Panc1 (cell line): Measurements from ENCODE around the gene MAPRE2. TPM values are rescaled to one million over a fixed set of nuclear protein-coding genes. Genes with fewer than 3 reads are reported as not detected.

Source experiments
- ATAC-seq: fragments of 200-7000 bp; cut with Tn5 transposase; 2 replicates; pipeline ENCODE4 v1.9.1; 2020; ENCODE audit warnings: mild to moderate bottlenecking, moderate library complexity
- BruUV-seq: library from RNA; stranded (reverse); fragments of 400-500 nt; replicated peaks from 2 replicates; lab custom pipeline; 2021; lab: Mats Ljungman, UMichigan
- CTCF ChIA-PET: fragments of 300-600 bp; sonication (Branson Sonifier 250); formaldehyde crosslinking; loops from one replicate; lab custom pipeline; 2022; ENCODE audit warnings: antibody characterized with exemption; lab: Charles Lee
- POLR2A ChIA-PET: fragments of 300-600 bp; sonication (Branson Sonifier 250); formaldehyde crosslinking; loops from one replicate; lab custom pipeline; 2022; ENCODE audit warnings: antibody characterized with exemption; lab: Charles Lee
- DNase-seq: peaks from one replicate; pipeline ENCODE4 v3.0.0-alpha.2; 2010; ENCODE audit warnings: low read depth, low spot score
- H3K27ac ChIP-seq: 2 replicates; pipeline ENCODE4 v1.5.1; 2011; ENCODE audit warnings: mild to moderate bottlenecking, low read length, inconsistent platforms
- H3K27me3 ChIP-seq: fragments of 200-500 bp; sonication (Bioruptor generic); 2 replicates; pipeline ENCODE4 v1.6.0; 2014; ENCODE audit warnings: low read length, inconsistent platforms; ENCODE audit not compliant: control insufficient read depth, insufficient read depth
- H3K36me3 ChIP-seq: fragments of 200-500 bp; sonication (Bioruptor generic); 2 replicates; pipeline ENCODE4 v1.5.1; 2014; ENCODE audit warnings: inconsistent platforms, mild to moderate bottlenecking, low read length, moderate library complexity; ENCODE audit not compliant: control insufficient read depth, insufficient read depth
- H3K4me1 ChIP-seq: 2 replicates; pipeline ENCODE4 v1.5.1; 2011; ENCODE audit warnings: inconsistent platforms, mild to moderate bottlenecking, low read length, moderate library complexity; ENCODE audit not compliant: control insufficient read depth, insufficient read depth
- H3K4me3 ChIP-seq, 2 experiments: 2 replicates each; pipeline ENCODE4 v1.5.1; 2011 to 2012; ENCODE audit warnings: low read depth in 2 of 2, low read length in 2 of 2, mild to moderate bottlenecking in 2 of 2, inconsistent platforms in 1 of 2, moderate library complexity in 1 of 2
- H3K9me3 ChIP-seq: fragments of 200-500 bp; sonication (Bioruptor generic); 2 replicates; pipeline ENCODE4 v1.5.1; 2014; ENCODE audit warnings: low read depth, mild to moderate bottlenecking, inconsistent platforms, low read length, moderate library complexity; ENCODE audit not compliant: control insufficient read depth, insufficient read depth
- POLR2AphosphoS5 ChIP-seq: IDR thresholded peaks from 2 replicates; pipeline ENCODE4 v1.6.1; 2012; ENCODE audit warnings: mild to moderate bottlenecking, low read depth, low read length, moderate library complexity
- SIN3A ChIP-seq: IDR thresholded peaks from 2 replicates; pipeline ENCODE4 v1.6.1; 2012; ENCODE audit warnings: low read depth, mild to moderate bottlenecking, low read length, moderate library complexity, borderline replicate concordance; ENCODE audit not compliant: insufficient read depth
- TCF7L2 ChIP-seq: IDR thresholded peaks from 2 replicates; pipeline ENCODE4 v1.6.1; 2011; ENCODE audit warnings: mild to moderate bottlenecking, low read depth, low read length, inconsistent platforms
- in situ Hi-C: cut with HindIII; loops from 2 replicates; pipeline ENCODE4 v1.10.0; 2016; ENCODE audit warnings: low sequenced_read_pairs, low pct_unique_long_range_greater_than_20kb
- intact Hi-C: fragments of 100-400 bp; cut with micrococcal nuclease; formaldehyde crosslinking; loops from one replicate; pipeline ENCODE4 v1.10.0; 2022; ENCODE audit not compliant: unreplicated experiment
- total RNA-seq: library from RNA; stranded (reverse); gene quantifications from one replicate; pipeline ENCODE4 v1.2.1, GENCODE V29; 2021; ENCODE audit not compliant: unreplicated experiment
- TF ChIP-seq, protein P1 (sequence below), 2 experiments: IDR thresholded peaks; 2 replicates each; pipeline ENCODE4 v1.6.1; 2011 to 2012; ENCODE audit warnings: low read depth in 2 of 2, control low read depth in 1 of 2, low read length in 1 of 2, mild to moderate bottlenecking in 1 of 2, moderate library complexity in 1 of 2; ENCODE audit not compliant: insufficient read depth in 1 of 2
- TF ChIP-seq, protein P2 (sequence below): fragments of 450-650 bp; IDR thresholded peaks from 2 replicates; pipeline ENCODE4 v1.5.1; 2017; ENCODE audit warnings: mild to moderate bottlenecking

Gene MAPRE2
- total RNA-seq, 1 experiment from 2014 or later: 14.1 TPM

DNA sequence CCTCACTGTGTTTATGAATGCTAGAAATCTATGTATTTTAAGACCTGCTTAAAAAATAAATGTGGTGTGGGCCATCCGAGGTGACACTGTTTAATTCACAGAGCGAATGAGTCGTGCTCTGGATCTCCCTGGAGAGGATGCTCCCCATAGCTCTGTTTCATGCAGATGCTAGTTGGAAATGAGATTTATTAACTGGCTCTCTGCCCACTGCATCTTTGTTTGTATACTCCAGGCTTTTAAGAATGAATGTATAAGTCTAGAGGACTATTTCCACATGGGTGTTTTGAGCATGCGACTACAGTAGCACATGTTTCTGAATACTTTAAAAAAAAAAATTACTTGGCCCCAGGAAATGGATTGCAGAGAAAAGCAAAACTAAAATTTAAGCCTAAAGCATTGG lies 3.9 kb downstream of the MAPRE2 start:
- no peak overlapping the region for H3K27ac ChIP-seq
- ChIA-PET POLR2A (no interaction called here), CTCF (no interaction called here)
- no peak for DNase-seq
- no peak overlapping the region for H3K4me3 ChIP-seq
- in situ Hi-C loops: no loop called here
- H3K9me3 ChIP-seq: no peaks in the 10 kb centered on the region
- BruUV-seq: no TSS peak
- TF ChIP-seq, protein P1, sequence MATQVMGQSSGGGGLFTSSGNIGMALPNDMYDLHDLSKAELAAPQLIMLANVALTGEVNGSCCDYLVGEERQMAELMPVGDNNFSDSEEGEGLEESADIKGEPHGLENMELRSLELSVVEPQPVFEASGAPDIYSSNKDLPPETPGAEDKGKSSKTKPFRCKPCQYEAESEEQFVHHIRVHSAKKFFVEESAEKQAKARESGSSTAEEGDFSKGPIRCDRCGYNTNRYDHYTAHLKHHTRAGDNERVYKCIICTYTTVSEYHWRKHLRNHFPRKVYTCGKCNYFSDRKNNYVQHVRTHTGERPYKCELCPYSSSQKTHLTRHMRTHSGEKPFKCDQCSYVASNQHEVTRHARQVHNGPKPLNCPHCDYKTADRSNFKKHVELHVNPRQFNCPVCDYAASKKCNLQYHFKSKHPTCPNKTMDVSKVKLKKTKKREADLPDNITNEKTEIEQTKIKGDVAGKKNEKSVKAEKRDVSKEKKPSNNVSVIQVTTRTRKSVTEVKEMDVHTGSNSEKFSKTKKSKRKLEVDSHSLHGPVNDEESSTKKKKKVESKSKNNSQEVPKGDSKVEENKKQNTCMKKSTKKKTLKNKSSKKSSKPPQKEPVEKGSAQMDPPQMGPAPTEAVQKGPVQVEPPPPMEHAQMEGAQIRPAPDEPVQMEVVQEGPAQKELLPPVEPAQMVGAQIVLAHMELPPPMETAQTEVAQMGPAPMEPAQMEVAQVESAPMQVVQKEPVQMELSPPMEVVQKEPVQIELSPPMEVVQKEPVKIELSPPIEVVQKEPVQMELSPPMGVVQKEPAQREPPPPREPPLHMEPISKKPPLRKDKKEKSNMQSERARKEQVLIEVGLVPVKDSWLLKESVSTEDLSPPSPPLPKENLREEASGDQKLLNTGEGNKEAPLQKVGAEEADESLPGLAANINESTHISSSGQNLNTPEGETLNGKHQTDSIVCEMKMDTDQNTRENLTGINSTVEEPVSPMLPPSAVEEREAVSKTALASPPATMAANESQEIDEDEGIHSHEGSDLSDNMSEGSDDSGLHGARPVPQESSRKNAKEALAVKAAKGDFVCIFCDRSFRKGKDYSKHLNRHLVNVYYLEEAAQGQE (IDR thresholded peaks at IDR 0.05; ENCODE audit: insufficient read depth in 1 of 2, low read depth in 2 of 2, low read length in 1 of 2): no peak
- no peak for TF ChIP-seq TCF7L2
- TF ChIP-seq, protein P2, sequence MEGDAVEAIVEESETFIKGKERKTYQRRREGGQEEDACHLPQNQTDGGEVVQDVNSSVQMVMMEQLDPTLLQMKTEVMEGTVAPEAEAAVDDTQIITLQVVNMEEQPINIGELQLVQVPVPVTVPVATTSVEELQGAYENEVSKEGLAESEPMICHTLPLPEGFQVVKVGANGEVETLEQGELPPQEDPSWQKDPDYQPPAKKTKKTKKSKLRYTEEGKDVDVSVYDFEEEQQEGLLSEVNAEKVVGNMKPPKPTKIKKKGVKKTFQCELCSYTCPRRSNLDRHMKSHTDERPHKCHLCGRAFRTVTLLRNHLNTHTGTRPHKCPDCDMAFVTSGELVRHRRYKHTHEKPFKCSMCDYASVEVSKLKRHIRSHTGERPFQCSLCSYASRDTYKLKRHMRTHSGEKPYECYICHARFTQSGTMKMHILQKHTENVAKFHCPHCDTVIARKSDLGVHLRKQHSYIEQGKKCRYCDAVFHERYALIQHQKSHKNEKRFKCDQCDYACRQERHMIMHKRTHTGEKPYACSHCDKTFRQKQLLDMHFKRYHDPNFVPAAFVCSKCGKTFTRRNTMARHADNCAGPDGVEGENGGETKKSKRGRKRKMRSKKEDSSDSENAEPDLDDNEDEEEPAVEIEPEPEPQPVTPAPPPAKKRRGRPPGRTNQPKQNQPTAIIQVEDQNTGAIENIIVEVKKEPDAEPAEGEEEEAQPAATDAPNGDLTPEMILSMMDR: no peak
- TF ChIP-seq SIN3A: no peak
- no peak for TF ChIP-seq POLR2AphosphoS5
- intact Hi-C loops: no loop called here
- no peak for ATAC-seq
- H3K4me1 ChIP-seq: peaks cover 8% of the 10 kb centered on the region
- no peaks in the 10 kb centered on the region for H3K36me3 ChIP-seq
- no peaks in the 10 kb centered on the region for H3K27me3 ChIP-seq

DNA sequence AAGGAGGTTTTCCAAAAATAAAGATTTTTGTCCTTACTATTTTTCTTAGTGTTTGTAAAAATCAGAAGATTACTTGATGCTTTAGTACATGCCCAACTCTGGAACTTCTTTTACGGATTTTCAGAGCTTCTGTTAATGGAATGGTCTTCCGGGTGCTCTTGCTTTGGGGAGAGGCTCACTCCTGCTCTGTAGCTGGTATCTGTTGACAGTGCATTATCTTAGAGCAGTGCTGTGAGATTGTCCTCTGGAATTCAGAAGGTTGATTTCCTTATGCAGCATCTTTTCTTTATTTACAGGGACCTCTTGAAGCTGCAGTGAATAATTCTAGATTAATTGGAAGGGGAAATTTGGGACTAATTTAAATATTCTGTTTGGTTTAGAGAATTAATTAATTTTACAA lies 4.6 kb downstream of the MAPRE2 start:
- Histone ChIP-seq H3K4me1 (peaks cover 10% of the 10 kb centered on the region), H3K27me3 (no peaks in the 10 kb centered on the region), H3K27ac (no peak overlapping the region), H3K4me3 (no peak overlapping the region), H3K9me3 (no peaks in the 10 kb centered on the region), H3K36me3 (no peaks in the 10 kb centered on the region)
- ATAC-seq (no peak), DNase-seq (no peak)
- in situ Hi-C loops (no loop called here), intact Hi-C loops (no loop called here)
- ChIA-PET CTCF (no interaction called here), POLR2A (no interaction called here)
- TF ChIP-seq, protein P2: no peak
- TF ChIP-seq TCF7L2: no peak
- TF ChIP-seq, protein P1 (IDR thresholded peaks at IDR 0.05; ENCODE audit: insufficient read depth in 1 of 2, low read depth in 2 of 2, low read length in 1 of 2): no peak
- TF ChIP-seq POLR2AphosphoS5: no peak
- TF ChIP-seq SIN3A: no peak
- BruUV-seq: no TSS peak
